Stimulated activated CD8-positive, alpha-beta memory T cell treated with anti-CD3 and anti-CD28 coated beads, Interleukin-2, amount 100 ng/mL, for 1 hour (primary cell): ENCODE results near the gene ATF5.
"Not testable (repeated sequence)": the region's sequence is repeated elsewhere in the genome, so short reads cannot be mapped to it uniquely, and the experiment has no call there.

ENCODE experiments used
- DNase-seq, 2 donors: peaks; one replicate each; pipeline ENCODE4 v3.0.0-alpha.2; 2020; ENCODE audit warnings: low read depth in 2 of 2

ATF5 gene

DNA sequence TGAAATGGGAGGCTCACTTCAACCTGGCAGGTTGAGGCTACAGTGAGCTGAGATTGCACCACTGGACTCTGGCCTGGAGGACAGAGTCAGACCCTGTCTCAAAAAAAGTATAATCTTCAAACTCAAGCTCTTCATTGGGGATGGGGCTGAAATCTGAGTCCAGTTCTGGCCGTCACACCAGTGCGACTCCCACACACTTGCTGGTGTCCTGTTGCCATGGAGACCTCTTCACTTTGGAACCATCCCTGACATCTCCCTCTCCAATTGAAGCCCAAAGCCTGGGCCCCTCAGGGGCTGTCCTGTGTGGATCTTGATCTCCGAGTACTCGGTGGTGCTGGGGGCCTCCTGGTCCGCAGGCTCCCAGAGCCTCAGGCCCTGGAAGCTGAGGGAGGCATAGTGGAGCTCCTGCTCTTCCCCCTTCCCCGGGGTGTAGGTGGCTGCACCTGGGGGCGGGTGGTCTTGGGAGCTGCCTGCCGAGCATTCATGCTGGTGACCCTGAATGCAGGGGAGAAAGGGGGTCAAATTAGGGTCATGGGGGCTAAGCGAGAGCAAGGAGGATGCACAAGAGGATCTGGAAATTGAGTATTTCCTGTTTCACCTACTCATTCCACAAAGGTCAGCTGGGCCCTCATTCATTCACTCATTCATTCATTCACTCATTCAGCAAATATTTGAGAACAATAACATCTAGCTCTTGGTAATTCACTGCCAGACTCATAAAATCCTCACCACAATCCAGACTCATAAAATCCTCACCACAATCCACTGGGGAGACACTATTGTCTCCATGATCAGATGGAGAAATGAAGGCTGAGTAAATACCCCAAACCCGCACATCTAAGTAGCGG lies 21.0 kb downstream of the ATF5 start:
- DNase-seq: no peak

DNA sequence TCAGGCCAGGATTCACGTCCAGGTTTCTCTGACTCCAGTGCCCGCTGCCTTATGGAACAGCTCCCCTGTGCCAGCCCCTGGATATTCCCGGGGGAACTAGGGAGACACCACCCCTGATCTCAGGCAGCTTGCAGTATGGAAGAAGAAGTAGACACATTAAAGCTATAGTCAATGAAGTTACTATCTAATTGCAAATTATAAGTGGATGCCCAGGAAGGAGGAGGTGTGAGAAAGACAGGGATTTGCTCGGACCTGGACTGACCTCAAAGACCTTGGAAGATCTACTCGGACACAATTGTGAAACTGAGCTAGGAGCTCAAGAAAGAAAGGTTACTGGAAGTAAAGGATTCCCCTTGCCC lies 21.6 kb downstream of the ATF5 start:
- no peak for DNase-seq

DNA sequence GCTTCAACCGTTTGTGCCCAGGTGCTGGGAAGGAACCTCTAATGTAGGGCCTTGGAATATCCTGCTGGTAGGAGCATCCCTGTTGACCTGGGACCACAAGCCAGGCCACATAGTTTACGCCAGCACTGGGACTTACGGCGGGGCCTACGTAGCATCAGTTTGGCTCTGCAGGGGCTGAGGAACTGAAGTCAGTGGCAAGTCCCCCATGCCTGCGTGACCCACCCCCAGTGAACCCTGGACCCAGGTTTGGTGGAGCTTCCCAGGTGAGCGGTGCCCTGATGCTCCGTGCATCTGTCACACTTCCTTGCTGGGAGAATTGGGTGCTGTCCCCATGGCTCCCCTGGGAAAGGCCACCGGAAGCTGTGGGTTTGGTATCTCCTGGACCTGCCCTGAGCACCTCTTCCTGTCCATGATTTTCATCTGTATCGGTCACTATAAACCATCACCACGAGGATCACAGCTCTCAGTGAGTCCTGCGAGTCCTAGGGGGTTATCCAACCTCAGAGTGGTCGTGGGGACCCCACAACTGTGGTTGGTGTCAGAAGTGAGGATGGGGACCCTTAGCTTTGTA lies 22.0 kb downstream of the ATF5 start:
- DNase-seq: no peak

DNA sequence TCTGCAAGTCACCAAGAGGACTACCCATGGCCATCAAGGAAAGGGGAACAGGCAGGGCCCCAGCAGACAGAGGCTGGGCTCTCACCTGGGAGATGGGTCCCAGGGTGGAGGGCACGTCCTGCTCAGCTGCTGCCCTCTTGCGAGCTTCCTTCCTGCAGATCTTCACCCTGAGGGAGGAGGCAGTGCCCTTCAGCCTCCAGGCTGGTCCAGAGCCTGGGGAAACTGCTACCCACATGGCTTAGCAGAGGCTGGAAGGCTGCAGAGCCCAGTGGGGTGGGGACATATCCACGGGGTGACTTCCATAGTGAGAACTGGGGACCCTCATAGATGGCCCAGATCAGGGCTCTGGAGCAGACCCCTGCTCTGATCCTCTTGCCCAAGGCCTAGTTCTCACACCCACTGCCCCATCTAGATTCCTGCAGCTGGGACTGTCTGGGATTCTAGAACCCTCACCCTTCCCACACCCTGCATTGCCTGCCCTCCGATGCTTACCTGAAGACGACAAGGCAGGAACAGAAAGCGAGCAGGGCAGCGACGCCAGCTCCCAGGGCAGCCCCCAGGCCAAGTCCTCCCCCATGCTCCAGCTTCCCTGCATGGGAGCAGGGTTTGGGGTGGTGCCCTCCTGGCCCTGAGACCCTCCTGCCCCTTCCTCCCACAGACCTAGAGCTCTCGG lies 22.9 kb downstream of the ATF5 start:
- DNase-seq: no peak

DNA sequence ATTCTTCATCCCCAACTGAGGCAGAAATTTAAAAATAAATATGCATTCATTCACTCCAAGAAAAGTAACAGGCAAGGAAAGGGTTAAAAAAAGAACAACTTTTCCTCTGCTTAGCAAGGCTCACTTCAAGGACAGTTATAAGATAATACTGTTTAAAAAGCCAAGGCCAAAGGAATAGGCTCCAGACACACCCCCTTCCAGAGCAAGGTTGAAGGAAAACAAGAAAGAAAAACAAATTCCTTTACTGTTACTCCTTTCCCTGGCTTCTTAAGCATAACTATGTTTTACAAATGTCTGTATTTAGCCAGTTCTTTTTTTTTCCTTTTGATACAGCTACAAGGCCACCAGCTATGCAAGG lies 23.5 kb downstream of the ATF5 start:
- no peak for DNase-seq

DNA sequence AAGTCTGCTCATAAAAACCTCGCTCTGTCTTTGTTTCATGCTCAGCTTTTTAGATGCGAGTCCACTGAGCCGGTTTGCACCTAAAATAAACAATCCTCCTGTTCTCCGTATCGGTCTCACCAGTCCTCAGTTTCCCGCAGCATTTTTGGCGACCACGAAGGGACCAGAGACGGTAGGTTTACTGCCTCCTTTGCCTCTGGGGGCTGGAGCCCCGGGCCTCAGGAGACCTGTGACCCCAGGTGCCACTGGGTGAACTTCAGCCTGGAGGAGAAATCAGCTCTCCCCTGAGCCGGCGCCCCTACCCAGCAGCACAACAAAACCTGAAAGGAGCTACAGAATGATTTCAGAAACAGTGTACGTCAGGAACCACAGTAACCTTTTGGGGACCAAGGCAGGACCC lies 23.9 kb downstream of the ATF5 start:
- DNase-seq: no peak

DNA sequence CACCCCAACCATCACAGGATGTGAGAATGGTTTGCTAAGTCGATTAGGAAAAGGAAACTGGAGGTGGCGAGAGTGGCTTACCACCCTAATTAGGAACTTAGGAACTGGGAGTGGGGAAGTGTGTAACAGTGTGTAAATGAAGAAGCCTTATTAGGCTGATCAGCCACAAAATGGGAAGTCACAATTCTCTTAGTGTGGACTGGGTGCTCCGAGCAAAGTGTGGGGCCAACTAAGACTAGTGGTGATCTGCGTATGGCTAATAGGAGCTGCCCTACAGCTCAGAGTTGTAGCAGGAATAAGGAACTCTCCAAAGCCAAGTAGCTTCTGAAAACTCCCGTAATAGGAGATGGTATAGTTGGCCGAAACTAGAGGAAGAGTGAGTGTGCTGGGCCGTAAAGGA lies 24.4 kb downstream of the ATF5 start:
- DNase-seq: no peak

DNA sequence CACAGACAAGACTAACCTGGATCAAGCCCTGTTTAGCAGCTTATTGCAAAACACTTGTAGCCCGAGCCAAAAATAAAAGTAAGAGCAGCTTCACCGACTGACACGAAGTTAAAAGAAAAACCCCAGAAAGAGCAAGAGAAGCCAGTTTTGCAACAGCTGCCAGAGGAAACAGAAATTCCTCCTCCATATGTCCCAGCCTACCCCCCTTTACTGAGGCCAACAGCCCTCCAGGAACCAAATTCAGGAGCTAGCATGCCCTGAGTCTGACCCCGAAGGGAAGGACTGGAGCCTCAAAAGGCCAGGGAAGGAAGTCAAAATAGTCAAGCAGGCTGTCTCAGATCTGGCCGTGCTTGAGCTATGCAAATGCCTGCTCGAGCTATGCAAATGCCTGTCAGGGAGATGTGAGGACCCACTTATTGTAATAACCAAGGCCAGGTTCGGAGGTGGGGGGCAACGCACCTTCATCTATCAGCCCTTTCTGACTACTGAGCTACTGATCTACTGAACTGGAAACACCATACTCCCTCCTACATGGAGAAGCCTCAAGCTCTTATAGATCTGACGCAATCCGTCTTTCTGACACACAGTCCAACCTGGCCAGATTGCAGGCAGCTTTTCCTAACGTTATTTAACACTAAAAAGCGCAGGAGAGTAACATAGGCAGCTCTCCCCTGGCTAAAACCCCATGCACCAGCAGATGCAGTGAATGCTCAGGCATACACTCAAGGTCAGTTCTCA lies 25.3 kb downstream of the ATF5 start:
- DNase-seq: no peak

DNA sequence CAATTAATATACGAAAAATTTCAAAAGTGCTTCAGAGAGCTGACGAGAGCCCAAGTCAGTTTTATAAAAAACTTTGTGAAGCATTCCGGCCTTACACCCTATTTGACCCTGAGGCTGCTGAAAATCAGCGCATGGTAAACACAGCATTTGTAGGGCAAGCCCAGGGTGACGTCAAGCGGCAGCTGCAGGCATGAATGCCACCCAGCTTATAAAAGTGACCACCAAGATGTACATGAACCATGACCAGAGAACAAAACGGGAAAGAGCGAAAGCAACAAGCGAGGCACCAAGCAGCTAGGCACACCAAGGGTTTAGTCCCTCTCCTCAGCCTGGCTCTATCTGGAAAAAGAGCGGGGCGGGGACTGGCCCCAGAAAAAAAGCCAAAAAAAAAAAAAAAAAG lies 25.9 kb downstream of the ATF5 start:
- no peak for DNase-seq

DNA sequence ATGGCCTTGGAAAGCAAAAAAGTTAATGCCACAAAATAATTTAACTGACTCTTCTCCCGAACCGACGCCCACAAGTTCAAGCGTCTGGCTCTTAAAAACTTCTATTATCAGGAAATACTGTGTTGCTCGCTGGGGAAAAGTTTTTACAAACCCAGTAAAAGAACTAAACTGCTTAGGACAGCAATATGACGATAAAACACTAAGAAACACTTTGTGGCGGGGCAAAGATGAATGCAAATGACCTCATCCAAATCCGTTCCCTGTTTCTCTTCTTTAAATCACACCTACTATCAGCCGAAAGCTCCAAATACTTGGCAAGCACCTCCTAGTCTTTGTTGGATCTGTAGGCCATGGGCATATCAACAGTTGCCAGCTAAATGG lies 27.1 kb downstream of the ATF5 start:
- no peak for DNase-seq

DNA sequence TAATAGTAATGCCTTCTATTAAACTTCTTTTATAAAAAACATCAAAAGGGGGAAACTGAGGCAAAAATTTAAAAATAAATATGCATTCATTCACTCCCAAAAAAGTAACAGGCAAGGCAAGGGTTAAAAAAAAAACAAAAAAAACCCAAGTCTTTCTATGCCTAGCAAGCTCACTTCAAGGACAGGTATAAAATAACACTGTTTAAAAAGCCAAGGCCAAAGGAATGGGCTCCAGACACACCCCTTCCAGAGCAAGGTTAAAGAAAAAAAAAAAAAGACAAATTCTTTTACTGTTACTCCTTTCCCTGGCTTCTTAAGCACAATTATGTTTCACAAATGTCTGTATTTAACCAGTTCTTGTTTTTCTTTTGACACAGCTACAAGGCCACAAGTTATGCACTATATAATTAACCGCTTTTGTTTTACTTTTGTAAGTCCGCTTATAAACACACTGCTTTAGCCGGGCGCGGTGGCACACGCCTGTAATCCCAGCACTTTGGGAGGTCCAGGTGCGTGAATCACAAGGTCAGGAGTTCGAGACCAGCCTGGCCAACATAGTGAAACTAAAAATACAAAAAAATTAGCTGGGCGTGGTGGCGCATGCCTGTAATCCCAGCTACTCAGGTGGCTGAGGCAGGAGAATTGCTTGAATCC lies 28.4 kb downstream of the ATF5 start:
- DNase-seq: no peak

DNA sequence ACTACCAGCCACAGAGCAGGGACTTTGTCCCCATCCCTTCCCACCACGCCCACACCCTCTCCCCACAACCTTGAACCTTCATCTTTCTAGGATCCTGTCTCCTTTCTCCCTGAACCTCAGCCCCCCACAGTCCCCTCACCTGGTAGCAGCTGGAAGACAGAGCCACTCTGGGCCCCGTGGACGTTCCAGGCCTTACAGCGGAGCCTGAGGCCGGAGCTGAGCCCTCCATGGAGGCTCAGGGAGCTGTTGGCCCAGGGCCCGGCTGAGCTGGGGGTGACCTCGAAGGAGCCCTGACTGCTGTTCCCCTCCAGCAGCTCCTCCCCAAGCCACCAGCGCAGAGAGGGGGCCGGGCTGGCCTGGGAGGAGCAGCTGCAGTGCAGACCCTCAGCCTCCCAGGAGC lies 29.1 kb downstream of the ATF5 start:
- DNase-seq: not testable (repeated sequence)

DNA sequence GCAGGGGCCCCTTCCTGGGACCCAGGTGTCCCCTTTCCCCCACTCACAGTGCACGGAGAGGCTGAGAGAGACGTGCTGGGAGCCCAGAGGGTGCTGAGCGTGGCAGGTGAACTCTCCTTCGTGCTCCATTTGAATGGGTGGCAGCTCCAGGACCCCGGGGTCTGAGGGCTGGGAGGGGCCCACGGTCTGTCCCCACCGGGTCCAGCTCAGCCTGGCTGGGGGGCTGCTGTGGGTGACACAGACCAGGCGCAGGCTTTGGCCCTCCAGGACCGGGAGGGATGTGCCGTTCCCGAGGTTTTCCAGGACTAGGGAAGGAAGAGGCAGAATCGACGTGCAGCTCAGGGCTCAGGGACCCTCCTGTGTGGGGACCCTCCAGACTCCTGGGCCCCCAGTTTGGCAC lies 29.6 kb downstream of the ATF5 start:
- DNase-seq: not testable (repeated sequence)

DNA sequence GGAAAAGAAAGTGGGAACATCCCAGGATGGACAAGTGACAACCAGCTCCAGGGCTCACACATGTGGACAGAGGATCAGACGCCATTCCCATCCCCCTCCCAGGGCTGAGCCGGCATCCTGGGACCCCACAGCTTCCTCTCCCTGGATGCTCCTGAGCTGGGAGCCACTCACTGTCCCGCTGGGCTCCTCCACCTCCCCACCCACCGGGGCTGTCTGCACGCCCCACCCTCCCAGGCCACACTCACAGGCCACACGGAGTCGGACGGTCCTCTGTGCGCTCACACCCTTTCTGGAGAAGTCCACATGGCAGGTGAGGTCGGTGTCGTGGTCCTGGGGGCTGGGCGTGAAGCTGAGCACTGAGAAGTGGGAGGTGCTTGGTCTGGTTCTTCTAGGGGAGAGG lies 30.9 kb downstream of the ATF5 start:
- DNase-seq: not testable (repeated sequence)

DNA sequence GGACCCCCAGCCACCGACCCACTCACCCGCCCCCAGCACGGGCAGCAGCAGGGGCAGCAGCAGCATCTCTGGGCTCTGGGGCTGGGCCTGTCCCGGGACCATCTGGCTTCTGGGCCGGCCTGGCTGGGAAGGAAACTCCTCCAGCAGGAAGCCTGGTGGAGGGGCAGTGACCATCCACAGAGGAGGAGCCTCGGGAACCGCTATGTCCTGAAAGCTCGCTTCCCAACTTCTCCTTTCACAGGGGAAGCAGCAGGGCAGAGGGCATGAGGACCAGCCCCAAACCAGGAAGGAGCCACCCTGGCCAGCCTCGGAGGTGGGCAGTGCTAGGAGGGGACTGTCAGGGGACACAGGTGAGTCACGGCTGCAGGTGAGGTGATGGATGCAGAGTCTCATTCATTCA lies 32.0 kb downstream of the ATF5 start, which contains the start of gene SIGLEC11:
Gene SIGLEC11 (minus strand): TSS at position 193 of the 400 bp plus-strand sequence. CDS start 91 bp downstream, at position 102.
- DNase-seq: not testable (repeated sequence)

DNA sequence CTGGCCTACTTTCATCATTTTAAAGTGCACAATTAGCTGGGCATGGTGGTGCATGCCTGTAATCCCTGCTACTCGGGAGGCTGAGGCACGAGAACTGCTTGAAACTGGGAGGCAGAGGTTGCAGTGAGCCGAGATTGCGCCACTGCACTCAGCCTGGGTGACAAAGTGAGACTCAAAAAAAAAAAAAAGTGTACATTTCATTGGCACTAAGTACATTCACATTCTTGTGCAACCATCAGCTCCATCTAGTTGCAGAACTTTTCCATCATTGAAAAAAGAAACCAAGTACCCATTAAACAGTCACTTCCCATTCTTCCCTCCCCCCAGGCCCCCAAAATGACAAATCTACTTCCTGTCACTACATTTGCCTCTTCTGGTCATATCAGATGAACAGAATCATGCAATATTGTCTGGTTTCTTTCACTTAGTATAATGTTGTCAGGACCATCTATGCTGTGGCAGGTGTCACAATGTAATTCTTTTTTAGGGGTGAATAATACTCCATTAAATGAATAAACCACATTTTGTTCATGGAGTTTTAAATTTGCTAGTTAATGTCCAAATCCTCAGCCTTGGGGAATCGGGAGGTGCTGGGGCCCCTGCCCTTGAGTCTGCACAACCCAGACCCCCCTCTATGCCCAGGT lies 39.4 kb downstream of the ATF5 start:
- DNase-seq: no peak

DNA sequence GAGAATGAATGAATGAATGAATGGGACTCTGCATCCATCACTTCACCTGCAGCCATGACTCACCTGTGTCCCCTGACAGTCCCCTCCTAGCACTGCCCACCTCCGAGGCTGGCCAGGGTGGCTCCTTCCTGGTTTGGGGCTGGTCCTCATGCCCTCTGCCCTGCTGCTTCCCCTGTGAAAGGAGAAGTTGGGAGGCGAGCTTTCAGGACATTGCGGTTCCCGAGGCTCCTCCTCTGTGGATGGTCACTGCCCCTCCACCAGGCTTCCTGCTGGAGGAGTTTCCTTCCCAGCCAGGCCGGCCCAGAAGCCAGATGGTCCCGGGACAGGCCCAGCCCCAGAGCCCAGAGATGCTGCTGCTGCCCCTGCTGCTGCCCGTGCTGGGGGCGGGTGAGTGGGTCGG lies 40.4 kb downstream of the ATF5 start:
- DNase-seq: not testable (repeated sequence)

DNA sequence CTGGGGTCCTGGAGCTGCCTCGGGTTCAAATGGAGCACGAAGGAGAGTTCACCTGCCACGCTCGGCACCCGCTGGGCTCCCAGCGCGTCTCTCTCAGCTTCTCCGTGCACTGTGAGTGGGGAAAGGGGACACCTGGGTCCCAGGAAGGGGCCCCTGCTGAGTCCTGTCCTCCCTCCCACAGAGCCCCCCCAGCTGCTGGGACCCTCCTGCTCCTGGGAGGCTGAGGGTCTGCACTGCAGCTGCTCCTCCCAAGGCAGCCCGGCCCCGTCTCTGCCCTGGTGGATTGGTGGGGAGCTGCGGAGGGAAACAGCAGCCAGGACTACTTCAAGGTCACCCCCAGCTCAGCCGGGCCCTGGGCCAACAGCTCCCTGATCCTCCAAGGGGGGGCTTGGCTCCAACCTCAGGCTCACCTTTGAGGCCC lies 43.0 kb downstream of the ATF5 start:
- DNase-seq: no peak

DNA sequence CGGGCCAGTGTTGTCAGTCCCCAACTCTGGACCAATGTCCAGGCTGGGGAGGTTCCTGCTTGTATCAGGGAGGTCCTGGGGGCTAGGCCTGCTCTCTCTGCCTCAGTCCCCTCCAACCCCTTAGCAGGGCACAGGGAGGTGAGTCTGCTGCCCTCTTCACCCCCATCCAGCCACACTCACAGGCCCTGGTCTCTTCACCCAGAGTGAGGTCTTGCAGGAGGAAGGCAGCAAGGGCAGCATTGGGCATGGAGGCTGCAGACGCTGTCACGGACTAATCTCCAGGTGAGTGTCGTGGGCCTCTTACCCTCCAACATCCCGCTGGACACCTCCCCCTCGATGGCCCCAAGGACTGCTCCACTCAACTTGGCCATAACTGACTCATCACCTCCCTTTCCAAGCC lies 43.8 kb downstream of the ATF5 start:
- no peak for DNase-seq

DNA sequence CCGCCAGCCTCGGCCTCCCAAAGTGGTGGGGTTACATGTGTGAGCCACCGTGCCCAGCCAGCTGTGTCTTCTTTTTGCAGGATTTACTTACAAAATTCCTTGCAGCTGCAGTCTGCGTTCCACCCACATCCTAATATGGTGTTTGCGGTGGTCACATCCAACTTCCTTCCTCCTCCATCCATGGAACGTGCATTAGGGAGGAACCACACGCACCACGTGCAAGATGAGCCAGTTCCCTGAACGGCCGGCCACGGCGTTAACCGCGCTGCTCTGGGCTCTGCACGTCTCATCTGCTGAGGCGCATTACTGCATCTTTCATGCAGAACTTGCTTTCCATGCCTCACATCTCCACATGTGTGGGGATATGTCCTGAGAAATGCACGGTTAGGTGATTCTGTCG lies 45.0 kb downstream of the ATF5 start:
- DNase-seq: no peak

DNA sequence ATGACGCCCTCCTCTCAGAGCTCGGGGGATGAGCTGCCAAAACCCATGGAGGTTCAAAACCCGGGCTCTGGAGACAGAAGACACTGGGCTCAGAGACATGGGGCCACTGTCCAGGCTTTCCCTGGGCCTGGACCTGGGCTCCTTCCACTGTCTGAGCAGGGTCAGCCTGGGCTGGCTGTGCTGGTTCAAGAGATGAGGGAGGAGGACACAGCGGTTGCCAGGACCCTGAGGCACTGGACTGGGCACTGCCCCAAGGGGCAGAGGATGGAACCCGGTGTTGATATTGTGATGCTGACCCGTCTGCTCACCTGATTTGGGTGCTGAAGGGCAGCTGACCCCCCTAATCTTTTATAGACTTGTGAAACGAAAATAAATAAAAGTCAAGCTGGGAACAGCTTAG lies 46.0 kb downstream of the ATF5 start:
- DNase-seq: no peak
